Tracheal epithelial cell (primary cell): Measurements from ENCODE around the gene PRRX2. TPM values are rescaled to one million over a fixed set of nuclear protein-coding genes. Genes with fewer than 3 reads are reported as not detected.

Experiments used
- total RNA-seq: library from RNA; depleted of rRNA; stranded (reverse); fragments of >200 nt; gene quantifications from 2 replicates; pipeline ENCODE4 v1.2.1, GENCODE V29; 2014

PRRX2 gene
- 0.24 TPM in 1 of 2 replicates, not detected in the other for total RNA-seq

GRCh38 chr9:129665389-129665775, at the start of gene PRRX2:
Gene PRRX2, plus strand, starts transcription at chr9:129665647. Its CDS starts 221 bp downstream, at chr9:129665868.

GRCh38 chr9:129620669-129621295, 44.7 kb upstream of the PRRX2 start, which contains the start of gene C9orf50:
Gene C9orf50, minus strand, starts transcription at chr9:129621101. Its CDS starts 527 bp downstream, at chr9:129620574.

GRCh38 chr9:129626079-129626624, 39.3 kb upstream of the PRRX2 start, which contains the start of gene NTMT1:
Gene NTMT1, plus strand, starts transcription at chr9:129626163. Its CDS starts 6,541 bp downstream, at chr9:129632704.

GRCh38 chr9:129641750-129642585, 23.5 kb upstream of the PRRX2 start, which contains the start of gene ASB6:
Gene ASB6, minus strand, starts transcription at chr9:129642151. Its CDS starts 152 bp downstream, at chr9:129641999.

GRCh38 chr9:129752900-129753729, 87.7 kb downstream of the PRRX2 start, which contains the start of gene PTGES:
Gene PTGES, minus strand, starts transcription at chr9:129753042. Its CDS starts 30 bp downstream, at chr9:129753012.

Other genes starting within 250 kb of the PRRX2 start
- not detected in 2 replicates for gene C9orf50, start 44.5 kb upstream of the PRRX2 start, total RNA-seq
- gene NTMT1, start 39.5 kb upstream of the PRRX2 start, total RNA-seq, result 26.6 and 32.3 TPM in 2 replicates
- gene ASB6, start 23.5 kb upstream of the PRRX2 start, total RNA-seq, result 13.0 and 18.1 TPM in 2 replicates
- 20.5 and 25.8 TPM in 2 replicates for gene PTGES, start 87.4 kb downstream of the PRRX2 start, total RNA-seq
- gene TOR1B, start 137.5 kb downstream of the PRRX2 start, total RNA-seq, result 19.4 and 19.8 TPM in 2 replicates
- 23.9 and 36.4 TPM in 2 replicates for gene TOR1A, start 158.5 kb downstream of the PRRX2 start, total RNA-seq
- 31.1 and 31.6 TPM in 2 replicates for gene C9orf78, start 169.6 kb downstream of the PRRX2 start, total RNA-seq
- gene USP20, start 169.8 kb downstream of the PRRX2 start, total RNA-seq, result 6.0 and 6.6 TPM in 2 replicates